GM18951 (cell line): ENCODE results near the gene KNL1.
A peak's percentile ranks its signal among the peaks of the same experiment; 100 is the strongest.

Experiments used
- POLR2A ChIP-seq: IDR thresholded peaks from 4 replicates; pipeline ENCODE4 v1.6.1; 2011; ENCODE audit warnings: mild to moderate bottlenecking; ENCODE audit not compliant: insufficient read length, insufficient read depth; ENCODE audit errors: extremely low read depth
- in situ Hi-C: fragments of 300-500 bp; cut with MboI; formaldehyde crosslinking; loops from one replicate; pipeline ENCODE4 v1.12.0; 2022; ENCODE audit warnings: low sequenced_read_pairs, mixed read lengths, inconsistent platforms; ENCODE audit not compliant: unreplicated experiment

The KNL1 gene

DNA sequence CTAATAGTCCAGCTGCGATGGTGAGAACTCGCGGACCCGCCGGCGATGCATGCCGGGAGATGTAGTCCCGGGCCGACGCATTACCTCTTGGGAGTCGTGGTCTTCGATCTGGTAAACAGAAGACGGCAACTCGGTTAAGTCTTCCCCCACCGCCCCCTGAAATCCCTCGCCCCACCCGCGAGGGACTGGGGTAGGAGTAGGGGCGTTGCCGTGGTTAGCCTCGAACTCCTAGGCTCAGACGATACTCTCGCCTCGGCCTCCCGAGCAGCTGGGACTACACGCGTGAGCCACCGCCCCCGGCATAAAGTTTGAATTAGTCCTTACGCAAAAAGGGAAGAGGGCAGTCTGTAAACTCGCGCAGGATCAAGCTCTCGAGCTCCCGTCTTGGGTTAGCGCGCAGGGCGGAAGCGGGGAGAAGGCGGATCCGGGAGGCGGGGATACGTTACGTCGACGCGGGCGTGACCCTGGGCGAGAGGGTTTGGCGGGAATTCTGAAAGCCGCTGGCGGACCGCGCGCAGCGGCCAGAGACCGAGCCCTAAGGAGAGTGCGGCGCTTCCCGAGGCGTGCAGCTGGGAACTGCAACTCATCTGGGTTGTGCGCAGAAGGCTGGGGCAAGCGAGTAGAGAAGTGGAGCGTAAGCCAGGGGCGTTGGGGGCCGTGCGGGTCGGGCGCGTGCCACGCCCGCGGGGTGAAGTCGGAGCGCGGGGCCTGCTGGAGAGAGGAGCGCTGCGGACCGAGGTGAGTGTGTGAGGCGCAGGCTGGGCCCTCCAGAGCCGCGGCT is 100.8 kb downstream of the KNL1 start, which contains the start of gene RAD51:
Gene RAD51, plus strand, starts transcription at position 487 of the 781 bp plus-strand sequence. CDS start 3,585 bp downstream, outside the sequence.
- peak; percentile 77 for TF ChIP-seq POLR2A
- in situ Hi-C loops = no loop called here

DNA sequence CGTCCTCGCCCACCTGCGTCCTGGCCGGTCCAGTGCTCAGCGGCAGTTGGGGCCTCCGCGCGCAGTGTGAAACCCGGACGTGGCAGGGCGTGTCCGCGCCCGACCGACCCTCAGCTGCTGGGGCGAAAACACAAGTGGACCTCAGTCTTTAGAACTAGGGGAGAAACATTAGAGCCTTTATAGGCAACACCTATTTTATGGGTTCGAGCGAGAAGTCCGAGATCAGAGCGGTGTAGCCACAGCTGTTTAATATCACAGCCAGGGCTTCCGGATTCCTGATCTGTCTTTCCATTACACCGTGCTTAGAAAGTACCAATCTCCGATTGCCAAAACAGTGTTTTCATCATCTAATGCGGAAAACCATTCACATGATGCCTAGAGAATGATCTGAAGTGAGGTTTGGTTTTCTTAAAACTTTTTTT is 101.4 kb downstream of the KNL1 start:
- no peak for TF ChIP-seq POLR2A
- in situ Hi-C loops = no loop called here

DNA sequence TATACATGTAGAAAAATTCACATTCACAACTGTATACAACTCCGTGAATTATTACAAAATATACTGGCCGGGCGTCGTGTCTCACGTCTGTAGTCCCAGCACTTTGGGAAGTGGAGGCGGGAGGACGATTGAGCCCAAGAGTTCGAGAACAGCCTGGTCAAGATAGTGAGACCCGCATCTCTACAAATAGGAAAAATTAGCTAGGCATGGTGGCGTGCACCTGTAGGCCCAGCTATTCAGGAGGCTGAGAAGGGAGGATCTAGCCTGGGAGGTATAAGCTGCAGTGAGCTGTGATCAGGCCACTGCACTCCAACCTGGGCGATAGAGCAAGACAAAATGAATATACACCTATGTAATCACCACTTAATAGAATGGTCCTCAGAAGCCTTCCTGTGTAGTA is 102.2 kb downstream of the KNL1 start:
- in situ Hi-C loops = no loop called here
- no peak for TF ChIP-seq POLR2A

DNA sequence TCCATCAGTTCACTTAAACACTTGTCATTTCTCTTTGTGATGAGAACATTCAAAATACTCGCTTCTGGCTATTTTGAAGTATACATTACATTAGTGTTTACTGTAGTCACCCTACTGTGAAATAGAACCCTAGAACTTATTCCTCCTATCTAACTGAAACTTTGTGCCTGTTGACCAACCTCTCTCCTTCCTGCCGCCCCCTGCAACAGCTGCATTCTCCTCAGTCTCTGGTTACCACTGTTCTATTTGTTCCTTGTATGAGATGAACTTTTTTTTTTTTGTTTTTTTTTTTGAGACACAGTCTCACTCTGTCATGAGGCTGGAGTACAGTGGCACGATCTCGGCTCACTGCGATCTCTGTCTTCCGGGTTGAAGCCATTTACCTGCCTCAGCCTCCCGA is 103.9 kb downstream of the KNL1 start:
- in situ Hi-C loops = no loop called here
- TF ChIP-seq POLR2A = no peak

DNA sequence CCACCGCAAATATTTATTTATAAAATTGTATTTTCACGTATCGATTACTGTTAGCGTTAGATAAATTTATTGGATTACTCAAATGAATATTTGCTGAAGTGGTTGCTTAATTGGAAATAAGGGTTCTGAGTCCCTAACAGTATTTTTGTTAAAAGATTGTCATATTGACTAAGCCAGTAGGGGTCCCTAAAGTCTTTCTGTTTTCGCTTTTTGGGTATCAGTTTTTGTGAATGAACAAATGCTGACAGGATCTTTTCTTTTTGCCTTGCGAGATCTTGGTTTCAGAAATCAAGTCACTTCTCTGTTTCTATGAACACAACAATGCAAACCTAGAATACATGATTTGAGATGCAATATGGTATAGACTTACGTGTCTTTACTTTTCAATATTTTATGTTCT is 108.0 kb downstream of the KNL1 start:
- TF ChIP-seq POLR2A = no peak
- in situ Hi-C loops = no loop called here

DNA sequence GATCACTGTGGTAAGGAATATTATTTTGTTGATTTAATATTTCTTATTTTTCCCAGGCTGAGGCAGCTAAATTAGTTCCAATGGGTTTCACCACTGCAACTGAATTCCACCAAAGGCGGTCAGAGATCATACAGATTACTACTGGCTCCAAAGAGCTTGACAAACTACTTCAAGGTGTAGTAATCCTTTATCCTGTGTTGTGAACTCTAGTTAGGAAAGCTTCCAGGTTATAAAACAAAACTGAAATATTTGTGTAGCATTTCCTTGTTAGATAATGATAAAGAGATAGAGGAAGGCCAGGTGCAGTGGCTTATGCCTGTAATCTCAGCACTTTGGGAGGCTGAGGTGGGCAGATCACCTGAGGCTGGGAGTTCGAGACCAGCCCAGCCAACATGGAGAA is 112.1 kb downstream of the KNL1 start:
- TF ChIP-seq POLR2A = no peak
- in situ Hi-C loops = no loop called here
